ENCODE results near the gene GAD2.

GRCh38 chr10:26194275-26194674, 22.3 kb upstream of the GAD2 start:
- no peak for TF ChIP-seq CTCF (conservative IDR thresholded peaks at IDR 0.05; ENCODE audit: low read length)
- TF ChIP-seq EZH2phosphoT487 (IDR thresholded peaks at IDR 0.05; ENCODE audit: borderline replicate concordance, low read depth, low read length) = no peak

Data from OCI-LY7 (cell line).